ENCODE measurements around the gene DPF3. TPM values are rescaled to one million over a fixed set of nuclear protein-coding genes. Genes with fewer than 3 reads are reported as not detected.

The DPF3 gene
- total RNA-seq, 6 experiments from 2014 or later = 1.2 to 5.7 (median 2.9) TPM

DNA sequence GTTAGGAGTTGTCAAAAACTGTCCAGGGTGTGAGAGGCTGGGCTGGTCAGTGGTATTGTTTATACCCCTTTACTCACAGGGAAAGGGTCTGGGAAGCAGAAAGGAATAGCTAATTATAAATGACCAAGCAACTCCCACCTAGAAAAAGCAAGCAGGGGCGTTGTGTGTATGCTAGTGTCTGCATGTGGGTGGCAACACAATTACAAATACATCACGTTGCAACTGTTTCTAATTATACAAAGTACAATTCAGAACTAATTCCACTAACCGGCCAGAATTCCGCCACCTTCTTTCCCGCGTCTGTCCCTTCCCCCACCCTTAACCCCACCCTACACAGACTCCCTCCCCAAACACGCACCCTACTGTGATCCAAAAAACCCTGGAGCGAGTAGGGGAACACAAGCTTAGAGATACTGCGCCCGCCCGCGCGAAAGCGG lies 2.2 kb downstream of the DPF3 start:
- Histone ChIP-seq H3K4me3 (peak overlapping the region; percentile 55 to 93 (median 78)), H3K36me3 (no peaks in the 10 kb centered on the region), H3K9me3 (no peaks in the 10 kb centered on the region), H3K27ac (no peak overlapping the region), H3K4me1 (peaks cover 0 to 16% (median 0%) of the 10 kb centered on the region in 4 donors), H3K27me3 (no peaks in the 10 kb centered on the region)
- TF ChIP-seq, protein P1, sequence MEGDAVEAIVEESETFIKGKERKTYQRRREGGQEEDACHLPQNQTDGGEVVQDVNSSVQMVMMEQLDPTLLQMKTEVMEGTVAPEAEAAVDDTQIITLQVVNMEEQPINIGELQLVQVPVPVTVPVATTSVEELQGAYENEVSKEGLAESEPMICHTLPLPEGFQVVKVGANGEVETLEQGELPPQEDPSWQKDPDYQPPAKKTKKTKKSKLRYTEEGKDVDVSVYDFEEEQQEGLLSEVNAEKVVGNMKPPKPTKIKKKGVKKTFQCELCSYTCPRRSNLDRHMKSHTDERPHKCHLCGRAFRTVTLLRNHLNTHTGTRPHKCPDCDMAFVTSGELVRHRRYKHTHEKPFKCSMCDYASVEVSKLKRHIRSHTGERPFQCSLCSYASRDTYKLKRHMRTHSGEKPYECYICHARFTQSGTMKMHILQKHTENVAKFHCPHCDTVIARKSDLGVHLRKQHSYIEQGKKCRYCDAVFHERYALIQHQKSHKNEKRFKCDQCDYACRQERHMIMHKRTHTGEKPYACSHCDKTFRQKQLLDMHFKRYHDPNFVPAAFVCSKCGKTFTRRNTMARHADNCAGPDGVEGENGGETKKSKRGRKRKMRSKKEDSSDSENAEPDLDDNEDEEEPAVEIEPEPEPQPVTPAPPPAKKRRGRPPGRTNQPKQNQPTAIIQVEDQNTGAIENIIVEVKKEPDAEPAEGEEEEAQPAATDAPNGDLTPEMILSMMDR (IDR thresholded peaks at IDR 0.05) = no peak
- TF ChIP-seq POLR2A (IDR thresholded peaks at IDR 0.05) = no peak
- WGBS (ENCODE audit: insufficient coverage, low coverage, low lambda C conversion rate, missing lambda C conversion rate) = 4% methylated on average over 13 of the region's 14 CpGs
- DNase-seq (no peak), ATAC-seq (no peak)
- intact Hi-C loops (cut with DNase I) = no loop called here

DNA sequence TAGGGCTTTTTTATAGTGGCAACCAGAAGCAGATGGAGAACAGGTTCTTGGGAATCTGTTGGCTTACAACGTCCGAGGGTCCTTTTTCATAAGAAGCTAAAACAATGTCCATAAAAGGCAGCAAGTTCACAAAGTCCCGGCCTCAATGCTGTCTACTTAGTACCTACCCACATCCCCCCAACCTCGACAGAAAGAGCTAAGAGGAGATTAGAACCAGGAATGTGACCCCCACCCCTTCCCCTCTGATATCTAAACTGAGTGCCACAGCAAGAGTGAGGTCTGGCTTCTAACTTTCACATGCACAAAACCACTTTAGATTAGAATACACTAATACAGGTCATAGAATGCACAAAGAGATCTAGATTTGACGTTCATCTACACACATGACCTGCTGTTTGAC lies 4.5 kb downstream of the DPF3 start:
- WGBS (ENCODE audit: insufficient coverage, low coverage, low lambda C conversion rate, missing lambda C conversion rate) = 72% methylated on average over 5 of the region's 5 CpGs
- H3K4me1 ChIP-seq = peaks cover 0 to 8% (median 0%) of the 10 kb centered on the region in 4 donors
- DNase-seq (no peak), ATAC-seq (no peak)
- H3K27me3 ChIP-seq = no peaks in the 10 kb centered on the region
- intact Hi-C loops (cut with DNase I) = no loop called here
- no peaks in the 10 kb centered on the region for H3K9me3 ChIP-seq
- H3K36me3 ChIP-seq = no peaks in the 10 kb centered on the region
- H3K27ac ChIP-seq = no peak overlapping the region
- no peak overlapping the region for H3K4me3 ChIP-seq
- TF ChIP-seq, protein P1 (IDR thresholded peaks at IDR 0.05) = no peak
- no peak for TF ChIP-seq POLR2A (IDR thresholded peaks at IDR 0.05)

DNA sequence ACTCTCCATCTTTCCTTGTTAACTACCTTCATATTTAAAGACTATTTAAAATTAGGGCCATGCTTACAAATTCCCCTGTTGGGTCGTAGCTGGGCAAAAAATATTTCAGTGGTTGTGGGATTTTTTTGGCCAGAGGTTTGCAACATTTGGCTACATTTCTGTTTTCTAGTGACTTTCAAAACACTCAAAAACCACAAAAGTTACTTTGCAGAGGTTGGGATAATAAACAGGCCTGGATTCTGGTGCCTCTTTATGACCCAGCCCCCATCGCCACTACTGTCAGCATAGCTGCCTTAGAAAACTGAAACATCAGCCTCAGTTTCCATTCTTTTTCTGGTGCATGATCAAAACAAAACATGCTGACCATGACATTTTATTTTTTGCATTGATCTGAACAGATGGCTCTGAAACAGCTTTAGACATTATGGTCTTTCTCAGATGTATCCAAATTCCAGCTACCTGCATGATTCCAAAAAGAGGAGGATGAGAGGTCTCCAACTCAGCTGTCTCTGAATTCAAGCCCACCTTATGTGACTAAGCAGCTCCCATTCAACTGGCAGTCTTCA lies 5.2 kb downstream of the DPF3 start:
- DNase-seq = no peak
- Histone ChIP-seq H3K4me3 (no peak overlapping the region), H3K27me3 (no peaks in the 10 kb centered on the region), H3K9me3 (no peaks in the 10 kb centered on the region), H3K36me3 (no peaks in the 10 kb centered on the region), H3K4me1 (peaks cover 0 to 8% (median 0%) of the 10 kb centered on the region in 4 donors), H3K27ac (no peak overlapping the region)
- 55% methylated on average over 1 of the region's 2 CpGs for WGBS (ENCODE audit: insufficient coverage, low coverage, low lambda C conversion rate, missing lambda C conversion rate)
- ATAC-seq = no peak
- intact Hi-C loops (cut with DNase I) = no loop called here
- TF ChIP-seq, protein P1 (IDR thresholded peaks at IDR 0.05) = no peak

DNA sequence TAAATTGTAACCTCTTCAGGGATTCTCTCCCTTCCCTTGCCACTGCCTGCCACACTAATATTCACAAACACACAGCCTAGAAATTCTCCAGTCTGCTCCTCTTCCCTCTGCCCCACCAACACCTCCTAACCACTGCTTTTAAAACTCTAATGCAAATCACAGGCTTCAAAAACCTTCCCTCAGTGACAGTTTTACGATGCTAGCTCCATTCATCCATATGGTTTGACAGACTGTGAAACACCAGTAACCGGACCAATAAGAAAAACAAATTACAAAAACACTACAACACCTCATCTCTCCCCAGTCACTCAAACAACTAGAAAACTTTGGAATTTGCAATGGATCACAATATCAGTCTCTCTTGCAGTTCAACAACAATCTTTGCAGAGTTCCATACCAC lies 5.7 kb downstream of the DPF3 start:
- no peaks in the 10 kb centered on the region for H3K9me3 ChIP-seq
- H3K4me3 ChIP-seq = no peak overlapping the region
- no peak overlapping the region for H3K27ac ChIP-seq
- intact Hi-C loops (cut with DNase I) = no loop called here
- H3K36me3 ChIP-seq = no peaks in the 10 kb centered on the region
- H3K4me1 ChIP-seq = peaks cover 0 to 8% (median 0%) of the 10 kb centered on the region in 4 donors
- H3K27me3 ChIP-seq = no peaks in the 10 kb centered on the region
- WGBS (ENCODE audit: insufficient coverage, low coverage, low lambda C conversion rate, missing lambda C conversion rate) = 82% methylated on average over 2 of the region's 2 CpGs
- ATAC-seq (no peak), DNase-seq (no peak)
- TF ChIP-seq, protein P1 (IDR thresholded peaks at IDR 0.05) = no peak
- TF ChIP-seq POLR2A (IDR thresholded peaks at IDR 0.05) = no peak

Data from right lobe of liver (tissue), 6 donors.